Stimulated activated CD4-positive, alpha-beta T cell treated with anti-CD3 and anti-CD28 coated beads, Interleukin-4, amount 100 ng/mL, for 48 hours (primary cell): ENCODE measurements around the gene ATG4C.

Experiments used
- DNase-seq, 2 donors: peaks; one replicate each; pipeline ENCODE4 v3.0.0-alpha.2; 2020; ENCODE audit warnings: low read depth in 2 of 2

Gene ATG4C

GRCh38 chr1:62840555-62840954 lies 56.6 kb downstream of the ATG4C start:
- no peak for DNase-seq

- DNase-seq, result no peak
Measured at GRCh38 chr1:62841587-62842169, 57.7 kb downstream of the ATG4C start.

GRCh38 chr1:62844030-62844429 lies 60.1 kb downstream of the ATG4C start:
- no peak for DNase-seq

GRCh38 chr1:62849031-62849430 lies 65.1 kb downstream of the ATG4C start:
- no peak for DNase-seq

GRCh38 chr1:62852253-62852652 lies 68.3 kb downstream of the ATG4C start:
- DNase-seq, result no peak

GRCh38 chr1:62856960-62857359 lies 73.0 kb downstream of the ATG4C start:
- DNase-seq, result no peak

- DNase-seq, result no peak
Measured at GRCh38 chr1:62869217-62869754, 85.4 kb downstream of the ATG4C start.

- no peak for DNase-seq
Measured at GRCh38 chr1:62870148-62870547, 86.2 kb downstream of the ATG4C start.

GRCh38 chr1:62875676-62876075 lies 91.7 kb downstream of the ATG4C start:
- DNase-seq, result no peak

GRCh38 chr1:62876535-62876934 lies 92.6 kb downstream of the ATG4C start:
- no peak for DNase-seq

GRCh38 chr1:62877579-62877978 lies 93.6 kb downstream of the ATG4C start:
- no peak for DNase-seq

- no peak for DNase-seq
Measured at GRCh38 chr1:62879962-62880361, 96.0 kb downstream of the ATG4C start.

GRCh38 chr1:62882201-62883104 lies 98.5 kb downstream of the ATG4C start:
- DNase-seq, result no peak

- DNase-seq, result no peak
Measured at GRCh38 chr1:62884156-62884740, 100.3 kb downstream of the ATG4C start.

- no peak for DNase-seq
Measured at GRCh38 chr1:62887799-62888507, 104.0 kb downstream of the ATG4C start.

GRCh38 chr1:62891956-62892562 lies 108.1 kb downstream of the ATG4C start:
- DNase-seq, result no peak

GRCh38 chr1:62897788-62898187 lies 113.9 kb downstream of the ATG4C start:
- no peak for DNase-seq

GRCh38 chr1:62900566-62900965 lies 116.6 kb downstream of the ATG4C start:
- DNase-seq, result no peak

- no peak for DNase-seq
Measured at GRCh38 chr1:62901650-62902049, 117.7 kb downstream of the ATG4C start.

GRCh38 chr1:62903522-62903921 lies 119.6 kb downstream of the ATG4C start:
- no peak for DNase-seq

GRCh38 chr1:62903982-62904855 lies 120.3 kb downstream of the ATG4C start:
- DNase-seq, result no peak
